GM12892 (cell line): ENCODE data around the gene CEBPG.

ENCODE experiments used
- POLR2A ChIP-seq: IDR thresholded peaks from 2 replicates; pipeline ENCODE4 v1.6.1; 2011; ENCODE audit warnings: low read depth, low read length, control low read depth
- POLR2AphosphoS5 ChIP-seq: IDR thresholded peaks from 2 replicates; pipeline ENCODE4 v1.6.1; 2011; ENCODE audit warnings: low read depth, low read length, control low read depth
- TAF1 ChIP-seq: IDR thresholded peaks from 2 replicates; pipeline ENCODE4 v1.6.1; 2011; ENCODE audit warnings: low read depth, mild to moderate bottlenecking, control low read depth, low read length, borderline replicate concordance

- TF ChIP-seq POLR2A (no peak), POLR2AphosphoS5 (no peak), TAF1 (no peak)
Observed at GRCh38 chr19:33400856-33401682, 27.6 kb downstream of the CEBPG start.
